Measurements from ENCODE around the gene MAPKAPK3.

DNA sequence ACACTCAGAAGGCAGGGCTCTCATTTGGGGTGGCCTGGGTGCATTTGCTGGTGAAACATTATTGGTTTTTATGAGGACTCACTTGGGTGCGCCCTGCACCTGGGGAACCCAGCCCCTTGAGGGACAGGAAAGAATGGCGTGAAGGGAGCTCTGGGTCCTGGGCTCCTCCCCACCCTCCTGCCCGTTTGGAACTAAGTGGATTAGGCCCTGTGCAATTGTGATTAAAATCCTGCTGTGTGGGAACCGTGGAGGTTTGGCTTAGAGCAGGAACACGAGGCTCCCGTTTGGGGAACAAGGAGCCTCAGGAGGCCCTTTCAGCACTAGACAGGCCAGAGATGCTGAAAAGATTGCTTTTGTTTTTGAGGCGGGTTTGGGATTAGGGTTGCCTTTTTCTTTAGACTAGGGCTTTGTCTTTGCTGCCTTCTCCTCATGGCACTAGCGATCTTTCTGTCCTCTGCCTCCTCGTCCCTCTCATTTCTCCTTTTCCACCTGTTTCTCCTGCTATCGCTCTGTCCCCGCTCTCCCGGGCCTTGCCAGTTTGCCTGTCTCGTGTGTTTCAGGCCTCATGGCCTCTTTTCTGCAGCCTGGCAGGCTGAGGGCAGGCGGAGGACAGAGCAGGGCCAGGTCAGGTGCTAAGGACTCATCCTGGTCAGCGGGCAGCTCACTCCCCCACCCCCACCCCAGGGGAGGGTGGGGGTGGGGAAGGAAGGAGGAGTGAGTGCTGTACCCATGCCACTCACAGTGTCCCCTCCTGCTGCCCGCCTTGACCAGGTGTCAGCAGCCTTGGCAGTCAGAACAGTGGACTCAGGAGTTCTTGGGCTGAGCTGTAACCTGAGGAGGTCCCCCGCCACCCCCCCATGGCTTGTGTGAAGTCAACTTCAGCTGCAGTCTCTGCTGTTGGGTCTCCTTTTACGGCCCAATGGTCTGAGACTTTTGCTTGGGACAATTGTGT lies 8.6 kb downstream of the MAPKAPK3 start:
- TF ChIP-seq CTCF (IDR thresholded peaks at IDR 0.05) = no peak
- TF ChIP-seq EP300 (IDR thresholded peaks at IDR 0.05) = no peak
